GM19025 (cell line): Measurements from ENCODE around the gene EMX1.
A peak's percentile ranks its signal among the peaks of the same experiment; 100 is the strongest.

Experiments used
- ATAC-seq: cut with Tn5 transposase; IDR thresholded peaks from one replicate; pipeline ENCODE4 v1.9.1; 2021; ENCODE audit warnings: mild to moderate bottlenecking, low read depth, moderate library complexity; ENCODE audit not compliant: unreplicated experiment

Gene EMX1

GRCh38 chr2:72973566-72974435 is 56.5 kb downstream of the EMX1 start:
- ATAC-seq = peak; percentile 74

DNA sequence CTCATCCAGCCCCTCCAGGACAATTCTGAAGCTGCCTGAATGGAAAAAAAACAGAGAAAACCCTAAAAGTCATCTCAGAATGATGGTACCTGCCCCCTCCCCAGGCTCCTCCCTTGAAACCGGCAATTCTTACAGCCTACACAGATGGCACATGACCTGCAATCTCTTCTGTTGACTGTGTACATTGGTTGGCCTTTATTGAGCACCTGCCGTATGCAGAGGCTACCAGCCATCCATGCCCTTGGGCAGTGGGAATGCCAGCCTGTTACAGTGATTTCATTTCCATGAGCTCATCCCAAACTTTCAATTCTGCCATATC is 57.1 kb downstream of the EMX1 start:
- no peak for ATAC-seq

GRCh38 chr2:72975017-72975416 is 57.7 kb downstream of the EMX1 start:
- no peak for ATAC-seq

DNA sequence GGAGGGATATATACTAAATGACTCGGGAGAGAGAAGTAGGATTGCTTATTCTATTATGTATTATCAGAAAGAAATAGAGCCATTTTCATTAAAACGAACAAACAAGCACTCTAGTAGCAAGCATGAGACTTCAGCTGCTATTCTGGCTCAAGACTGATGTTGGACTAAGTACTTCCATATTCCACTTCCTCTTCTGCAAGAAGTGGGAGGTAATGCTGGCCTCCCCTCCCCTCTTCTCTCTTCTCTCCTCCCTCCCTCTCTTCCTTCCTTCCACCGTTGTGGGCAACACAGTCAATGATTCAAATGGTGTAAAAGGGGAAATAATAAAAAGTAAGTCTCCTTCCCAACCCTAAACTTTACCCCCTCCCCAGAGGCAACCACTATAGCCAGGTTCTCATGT is 62.6 kb downstream of the EMX1 start:
- no peak for ATAC-seq

DNA sequence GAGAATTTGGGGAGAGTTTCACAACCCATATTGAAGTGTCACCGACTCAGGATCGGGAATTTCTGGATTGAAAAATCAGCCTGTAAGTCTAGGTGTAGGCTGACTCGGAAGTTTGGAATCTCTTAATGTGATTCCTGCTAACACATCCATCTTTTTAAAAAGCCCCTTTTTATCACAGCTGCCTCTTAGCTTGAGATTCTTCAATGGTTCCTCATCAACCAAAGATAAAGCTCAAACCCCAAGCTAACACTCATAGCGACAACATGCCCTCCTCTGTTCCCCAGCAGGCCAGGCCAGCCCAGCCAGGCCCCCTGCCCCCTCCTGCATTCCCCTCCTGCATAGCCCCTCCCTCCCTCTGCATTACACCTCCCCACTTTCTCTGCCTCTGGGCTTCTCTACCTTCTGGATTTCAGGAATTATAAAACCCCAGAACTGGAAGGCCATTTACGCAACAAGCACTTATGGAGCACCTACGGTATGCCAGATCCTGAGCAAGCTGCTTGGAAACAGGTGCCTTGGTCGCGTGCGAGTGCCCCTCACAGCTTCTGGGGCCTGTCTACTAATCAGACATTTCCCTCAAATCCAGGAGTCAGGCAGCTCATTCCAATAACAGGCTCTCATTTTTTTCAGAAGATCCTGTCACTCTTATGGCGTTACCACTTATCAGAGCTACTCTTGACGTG is 63.4 kb downstream of the EMX1 start:
- ATAC-seq = no peak

GRCh38 chr2:72981536-72981935 is 64.2 kb downstream of the EMX1 start:
- ATAC-seq = no peak

- ATAC-seq = no peak
These were observed 64.9 kb downstream of the EMX1 start for GRCh38 chr2:72982219-72982618.

- ATAC-seq = no peak
These were observed 65.6 kb downstream of the EMX1 start for GRCh38 chr2:72982781-72983499.

GRCh38 chr2:72983500-72984161 is 66.3 kb downstream of the EMX1 start:
- ATAC-seq = no peak

- no peak for ATAC-seq
These were observed 66.9 kb downstream of the EMX1 start for GRCh38 chr2:72984172-72984671.
